Panc1 (cell line): ENCODE results near the gene NOL4L. TPM values are rescaled to one million over a fixed set of nuclear protein-coding genes. Genes with fewer than 3 reads are reported as not detected.

Source experiments
- ATAC-seq: fragments of 200-7000 bp; cut with Tn5 transposase; 2 replicates; pipeline ENCODE4 v1.9.1; 2020; ENCODE audit warnings: mild to moderate bottlenecking, moderate library complexity
- BruUV-seq: library from RNA; stranded (reverse); fragments of 400-500 nt; replicated peaks from 2 replicates; lab custom pipeline; 2021; lab: Mats Ljungman, UMichigan
- CTCF ChIA-PET: fragments of 300-600 bp; sonication (Branson Sonifier 250); formaldehyde crosslinking; loops from one replicate; lab custom pipeline; 2022; ENCODE audit warnings: antibody characterized with exemption; lab: Charles Lee
- POLR2A ChIA-PET: fragments of 300-600 bp; sonication (Branson Sonifier 250); formaldehyde crosslinking; loops from one replicate; lab custom pipeline; 2022; ENCODE audit warnings: antibody characterized with exemption; lab: Charles Lee
- DNase-seq: peaks from one replicate; pipeline ENCODE4 v3.0.0-alpha.2; 2010; ENCODE audit warnings: low read depth, low spot score
- H3K27ac ChIP-seq: 2 replicates; pipeline ENCODE4 v1.5.1; 2011; ENCODE audit warnings: mild to moderate bottlenecking, low read length, inconsistent platforms
- H3K27me3 ChIP-seq: fragments of 200-500 bp; sonication (Bioruptor generic); 2 replicates; pipeline ENCODE4 v1.6.0; 2014; ENCODE audit warnings: low read length, inconsistent platforms; ENCODE audit not compliant: control insufficient read depth, insufficient read depth
- H3K36me3 ChIP-seq: fragments of 200-500 bp; sonication (Bioruptor generic); 2 replicates; pipeline ENCODE4 v1.5.1; 2014; ENCODE audit warnings: inconsistent platforms, mild to moderate bottlenecking, low read length, moderate library complexity; ENCODE audit not compliant: control insufficient read depth, insufficient read depth
- H3K4me1 ChIP-seq: 2 replicates; pipeline ENCODE4 v1.5.1; 2011; ENCODE audit warnings: inconsistent platforms, mild to moderate bottlenecking, low read length, moderate library complexity; ENCODE audit not compliant: control insufficient read depth, insufficient read depth
- H3K4me3 ChIP-seq, 2 experiments: 2 replicates each; pipeline ENCODE4 v1.5.1; 2011 to 2012; ENCODE audit warnings: low read depth in 2 of 2, low read length in 2 of 2, mild to moderate bottlenecking in 2 of 2, inconsistent platforms in 1 of 2, moderate library complexity in 1 of 2
- H3K9me3 ChIP-seq: fragments of 200-500 bp; sonication (Bioruptor generic); 2 replicates; pipeline ENCODE4 v1.5.1; 2014; ENCODE audit warnings: low read depth, mild to moderate bottlenecking, inconsistent platforms, low read length, moderate library complexity; ENCODE audit not compliant: control insufficient read depth, insufficient read depth
- CTCF ChIP-seq: fragments of 450-650 bp; IDR thresholded peaks from 2 replicates; pipeline ENCODE4 v1.5.1; 2017; ENCODE audit warnings: mild to moderate bottlenecking
- POLR2AphosphoS5 ChIP-seq: IDR thresholded peaks from 2 replicates; pipeline ENCODE4 v1.6.1; 2012; ENCODE audit warnings: mild to moderate bottlenecking, low read depth, low read length, moderate library complexity
- REST ChIP-seq, 2 experiments: IDR thresholded peaks; 2 replicates each; pipeline ENCODE4 v1.6.1; 2011 to 2012; ENCODE audit warnings: low read depth in 2 of 2, control low read depth in 1 of 2, low read length in 1 of 2, mild to moderate bottlenecking in 1 of 2, moderate library complexity in 1 of 2; ENCODE audit not compliant: insufficient read depth in 1 of 2
- SIN3A ChIP-seq: IDR thresholded peaks from 2 replicates; pipeline ENCODE4 v1.6.1; 2012; ENCODE audit warnings: low read depth, mild to moderate bottlenecking, low read length, moderate library complexity, borderline replicate concordance; ENCODE audit not compliant: insufficient read depth
- TCF7L2 ChIP-seq: IDR thresholded peaks from 2 replicates; pipeline ENCODE4 v1.6.1; 2011; ENCODE audit warnings: mild to moderate bottlenecking, low read depth, low read length, inconsistent platforms
- in situ Hi-C: cut with HindIII; loops from 2 replicates; pipeline ENCODE4 v1.10.0; 2016; ENCODE audit warnings: low sequenced_read_pairs, low pct_unique_long_range_greater_than_20kb
- intact Hi-C: fragments of 100-400 bp; cut with micrococcal nuclease; formaldehyde crosslinking; loops from one replicate; pipeline ENCODE4 v1.10.0; 2022; ENCODE audit not compliant: unreplicated experiment
- total RNA-seq: library from RNA; stranded (reverse); gene quantifications from one replicate; pipeline ENCODE4 v1.2.1, GENCODE V29; 2021; ENCODE audit not compliant: unreplicated experiment

NOL4L gene
- total RNA-seq, 1 experiment from 2014 or later = 21.6 TPM

- H3K4me1 ChIP-seq = no peaks in the 10 kb centered on the region
- no TSS peak for BruUV-seq
- ChIA-PET POLR2A (no interaction called here), CTCF (interaction anchor here (0.6 kb wide), 1 partner anchor 92 kb away, joined by 3 read pairs; no protein-coding TSS in a partner anchor)
- intact Hi-C loops = no loop called here
- H3K27ac ChIP-seq = no peak overlapping the region
- TF ChIP-seq CTCF = no peak
- TF ChIP-seq POLR2AphosphoS5 = no peak
- TF ChIP-seq TCF7L2 = no peak
- DNase-seq (no peak), ATAC-seq (no peak)
- H3K9me3 ChIP-seq = no peaks in the 10 kb centered on the region
- no peaks in the 10 kb centered on the region for H3K36me3 ChIP-seq
- in situ Hi-C loops = no loop called here
- no peaks in the 10 kb centered on the region; the same call in 1 of the 2 replicates for H3K27me3 ChIP-seq
- H3K4me3 ChIP-seq = no peak overlapping the region
These were observed 22.9 kb upstream of the NOL4L start for GRCh38 chr20:32607727-32608663.

GRCh38 chr20:32607324-32607723, 22.2 kb upstream of the NOL4L start:
- intact Hi-C loops = no loop called here
- Histone ChIP-seq H3K36me3 (no peaks in the 10 kb centered on the region), H3K4me3 (no peak overlapping the region), H3K9me3 (no peaks in the 10 kb centered on the region), H3K4me1 (no peaks in the 10 kb centered on the region), H3K27me3 (no peaks in the 10 kb centered on the region; the same call in 1 of the 2 replicates), H3K27ac (no peak overlapping the region)
- CTCF ChIA-PET = no interaction called here
- ATAC-seq (no peak), DNase-seq (no peak)
- POLR2A ChIA-PET = no interaction called here
- in situ Hi-C loops = no loop called here
- BruUV-seq = no TSS peak
- TF ChIP-seq TCF7L2 (no peak), CTCF (no peak), POLR2AphosphoS5 (no peak), REST (IDR thresholded peaks at IDR 0.05; ENCODE audit: insufficient read depth in 1 of 2, low read depth in 2 of 2, low read length in 1 of 2) (no peak), SIN3A (no peak)
